GM10248 (cell line): ENCODE data around the gene STK10.
A peak's percentile ranks its signal among the peaks of the same experiment; 100 is the strongest.
"Not testable (repeated sequence)": the region's sequence is repeated elsewhere in the genome, so short reads cannot be mapped to it uniquely, and the experiment has no call there.

Source experiments
- CTCF ChIA-PET: fragments of 300-600 bp; sonication (Branson Sonifier 250); formaldehyde crosslinking; extraction: SDS; loops from one replicate; lab custom pipeline; 2021; ENCODE audit warnings: antibody characterized with exemption; lab: Yijun Ruan, JAX
- POLR2A ChIA-PET: fragments of 350-650 bp; sonication (Branson Sonifier 250); formaldehyde crosslinking; extraction: SDS; loops from one replicate; lab custom pipeline; 2020; ENCODE audit warnings: antibody characterized with exemption; lab: Yijun Ruan, JAX
- DNase-seq: peaks from one replicate; pipeline ENCODE4 v3.0.0; 2012; ENCODE audit errors: extremely low spot score
- TF ChIP-seq, protein P1 (sequence below): IDR thresholded peaks from 2 replicates; pipeline ENCODE4 v1.5.1; 2012; ENCODE audit warnings: mild to moderate bottlenecking, low read depth; ENCODE audit errors: extremely low read depth, missing control alignments, control extremely low read depth

Gene STK10

DNA sequence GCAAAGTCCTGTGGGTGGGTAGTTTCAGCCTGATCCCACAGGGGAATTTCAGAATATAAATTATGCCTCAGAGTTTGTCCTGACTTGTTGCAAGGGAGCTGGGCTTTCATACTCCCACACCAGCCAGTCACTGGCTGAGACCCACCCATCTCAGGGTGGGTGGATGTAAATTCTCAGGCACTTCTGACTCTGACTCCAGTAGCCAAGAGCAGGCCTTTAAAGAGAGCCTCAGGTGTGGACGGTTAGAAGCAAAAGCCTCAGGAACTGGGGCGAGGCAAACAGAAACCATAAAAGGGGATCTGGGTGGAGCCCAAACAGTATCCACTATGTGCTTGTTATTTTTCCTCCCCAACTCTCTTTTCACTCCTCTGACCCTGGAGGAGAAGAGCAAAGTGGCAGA lies 153.0 kb downstream of the STK10 start:
- DNase-seq = peak; percentile 74
- CTCF ChIA-PET = interaction anchor here (1.3 to 2.1 kb wide), 4 partner anchors 20 to 127 kb away, joined by 3 to 8 read pairs (median 6); partner anchors contain the start of gene FBXW11
- TF ChIP-seq, protein P1, sequence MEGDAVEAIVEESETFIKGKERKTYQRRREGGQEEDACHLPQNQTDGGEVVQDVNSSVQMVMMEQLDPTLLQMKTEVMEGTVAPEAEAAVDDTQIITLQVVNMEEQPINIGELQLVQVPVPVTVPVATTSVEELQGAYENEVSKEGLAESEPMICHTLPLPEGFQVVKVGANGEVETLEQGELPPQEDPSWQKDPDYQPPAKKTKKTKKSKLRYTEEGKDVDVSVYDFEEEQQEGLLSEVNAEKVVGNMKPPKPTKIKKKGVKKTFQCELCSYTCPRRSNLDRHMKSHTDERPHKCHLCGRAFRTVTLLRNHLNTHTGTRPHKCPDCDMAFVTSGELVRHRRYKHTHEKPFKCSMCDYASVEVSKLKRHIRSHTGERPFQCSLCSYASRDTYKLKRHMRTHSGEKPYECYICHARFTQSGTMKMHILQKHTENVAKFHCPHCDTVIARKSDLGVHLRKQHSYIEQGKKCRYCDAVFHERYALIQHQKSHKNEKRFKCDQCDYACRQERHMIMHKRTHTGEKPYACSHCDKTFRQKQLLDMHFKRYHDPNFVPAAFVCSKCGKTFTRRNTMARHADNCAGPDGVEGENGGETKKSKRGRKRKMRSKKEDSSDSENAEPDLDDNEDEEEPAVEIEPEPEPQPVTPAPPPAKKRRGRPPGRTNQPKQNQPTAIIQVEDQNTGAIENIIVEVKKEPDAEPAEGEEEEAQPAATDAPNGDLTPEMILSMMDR = no peak
- POLR2A ChIA-PET = no interaction called here

DNA sequence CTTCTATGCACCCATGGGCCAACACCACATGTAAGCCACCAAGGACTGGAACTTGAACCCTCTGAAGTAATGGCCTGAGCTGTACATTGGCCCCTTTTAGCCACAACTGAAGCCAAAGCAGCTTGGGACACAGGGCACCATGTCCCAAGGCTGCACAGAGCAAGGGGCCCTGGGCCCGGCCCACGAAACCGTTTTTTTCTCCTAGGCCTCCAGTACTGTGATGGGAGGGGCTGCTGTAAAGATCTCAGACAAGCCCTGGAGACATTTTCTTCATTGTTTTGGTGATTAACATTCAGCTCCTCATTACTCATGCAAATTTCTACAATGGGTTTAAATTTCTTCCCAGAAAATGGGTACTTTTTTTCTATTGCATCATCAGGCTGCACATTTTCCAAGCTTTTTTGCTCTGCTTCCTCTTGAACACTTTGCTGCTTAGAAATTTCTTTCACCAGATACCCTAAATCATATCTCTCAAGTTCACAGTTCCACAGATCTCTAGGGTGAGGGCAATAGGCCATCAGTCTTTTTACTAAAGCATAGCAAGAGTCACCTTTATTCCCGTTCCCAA lies 156.0 kb downstream of the STK10 start:
- TF ChIP-seq, protein P1 = no peak
- ChIA-PET POLR2A (no interaction called here), CTCF (interaction anchor here (1.4 kb wide), 1 partner anchor 120 kb away, joined by 5 read pairs; no protein-coding TSS in a partner anchor)
- no peak for DNase-seq

DNA sequence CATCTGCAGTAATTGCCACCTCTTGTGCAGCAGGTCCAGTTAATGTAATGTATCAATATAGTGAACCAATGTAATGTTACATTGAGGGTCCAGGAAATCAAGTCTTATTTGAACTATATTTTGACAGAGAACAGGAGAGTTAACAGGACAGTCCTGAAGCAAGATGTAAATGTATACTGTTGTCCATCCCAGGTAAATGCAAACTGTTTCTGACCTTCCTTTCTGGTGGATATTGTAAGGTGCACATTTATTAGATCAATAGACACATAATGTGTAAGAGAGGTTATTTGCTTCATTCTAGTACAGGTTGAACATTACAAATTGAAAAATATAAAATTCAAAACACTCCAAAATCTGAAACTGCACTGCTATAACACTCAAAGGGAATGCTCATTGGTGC lies 158.1 kb downstream of the STK10 start:
- TF ChIP-seq, protein P1 = no peak
- POLR2A ChIA-PET = no interaction called here
- DNase-seq = no peak
- CTCF ChIA-PET = no interaction called here

DNA sequence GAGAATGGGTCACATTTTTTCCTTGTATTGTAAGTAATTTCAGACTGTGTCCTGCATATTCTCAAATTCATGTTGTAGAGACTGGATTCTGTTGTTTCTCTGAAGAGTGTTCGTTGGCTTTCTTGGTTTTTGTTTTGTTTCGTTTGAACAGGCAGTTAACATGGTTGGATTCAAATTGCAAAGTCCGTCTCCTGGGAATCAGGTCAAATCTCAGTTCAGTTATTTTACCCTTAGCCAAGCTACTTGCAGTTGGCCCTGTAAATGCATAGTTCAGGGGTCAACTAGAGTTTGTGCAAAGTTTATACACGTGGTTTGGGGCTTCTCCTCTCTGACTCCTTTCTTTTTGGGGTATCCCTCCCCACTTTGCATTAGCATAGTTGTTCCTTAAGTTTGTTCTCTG lies 159.9 kb downstream of the STK10 start:
- TF ChIP-seq, protein P1 = no peak
- ChIA-PET POLR2A (no interaction called here), CTCF (interaction anchor here (1.0 to 1.6 kb wide), 2 partner anchors 13 to 116 kb away, joined by 3 to 6 read pairs; no protein-coding TSS in a partner anchor)
- DNase-seq = no peak

DNA sequence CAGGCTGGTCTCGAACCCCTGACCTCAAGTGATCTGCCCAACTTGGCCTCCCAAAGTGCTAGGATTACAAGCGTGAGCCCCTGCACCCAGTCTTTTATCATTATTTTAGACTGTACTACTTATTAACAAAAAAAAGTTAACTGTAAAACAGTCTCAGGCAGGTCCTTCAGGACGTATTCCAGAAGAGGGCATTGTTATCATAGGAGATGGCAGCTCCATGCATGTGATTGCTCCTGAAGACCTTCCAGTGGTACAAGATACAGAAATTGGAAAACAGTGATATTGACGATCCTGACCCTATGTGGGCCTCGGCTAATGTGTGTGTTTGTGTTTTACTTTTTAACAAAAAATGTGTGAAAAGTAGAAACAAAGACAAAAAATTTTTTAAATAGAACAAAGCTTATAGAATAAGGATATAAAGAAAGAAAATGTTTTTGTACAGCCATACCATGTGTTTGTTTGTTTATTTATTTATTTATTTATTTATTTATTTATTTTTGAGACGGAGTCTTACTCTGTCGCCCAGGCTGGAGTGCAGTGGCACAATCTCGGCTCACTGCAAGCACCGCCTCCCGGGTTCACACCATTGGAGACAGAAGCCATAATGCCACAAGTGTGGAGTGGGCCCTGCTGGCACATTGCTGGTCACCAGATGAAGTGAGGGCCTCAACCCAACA lies 167.8 kb downstream of the STK10 start:
- CTCF ChIA-PET = interaction anchor here (1.1 to 1.2 kb wide), 2 partner anchors 101 to 108 kb away, joined by 3 read pairs; no protein-coding TSS in a partner anchor
- DNase-seq, POLR2A ChIA-PET: not testable (repeated sequence)

DNA sequence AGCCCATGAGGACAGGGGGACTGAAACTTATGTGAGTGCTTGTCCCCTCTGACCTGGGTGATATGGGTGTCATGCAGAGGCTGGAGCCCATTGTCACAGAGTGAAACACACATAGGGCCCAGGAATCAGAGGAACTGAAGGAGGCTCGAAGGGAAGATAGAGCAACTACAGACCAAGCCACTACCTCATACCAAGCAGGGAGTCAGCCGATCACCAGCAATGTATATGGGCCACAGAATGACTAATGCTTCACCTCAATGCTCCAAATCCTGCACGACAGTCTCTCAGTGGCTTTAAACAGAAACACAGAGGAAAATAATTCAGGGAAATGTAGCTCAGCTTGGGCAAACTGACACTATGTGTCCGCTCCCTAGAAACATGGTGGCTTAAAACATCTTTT lies 172.7 kb downstream of the STK10 start:
- ChIA-PET POLR2A (no interaction called here), CTCF (interaction anchor here (1.9 kb wide), 1 partner anchor 9 kb away, joined by 6 read pairs; the partner anchor contains the start of gene FBXW11)
- DNase-seq = no peak
- TF ChIP-seq, protein P1 = no peak

DNA sequence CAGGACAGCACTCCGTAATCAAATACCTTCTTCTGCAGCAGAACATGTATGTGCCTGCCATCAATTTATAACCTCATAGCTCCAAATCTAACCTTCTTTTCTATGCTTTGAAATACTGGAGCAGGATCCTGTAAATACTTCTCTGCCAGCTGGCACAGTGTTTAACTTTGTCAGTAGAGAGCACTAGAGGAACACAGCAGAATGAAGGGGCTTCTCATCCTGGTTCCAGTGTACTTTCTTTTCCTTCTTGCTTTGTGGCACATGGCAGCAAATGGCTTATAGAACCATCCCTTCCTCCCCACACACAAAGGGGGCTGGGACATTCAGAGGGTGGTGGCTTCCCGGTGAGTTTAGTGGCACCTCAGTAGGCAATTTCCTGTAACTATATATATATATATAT lies 177.7 kb downstream of the STK10 start:
- TF ChIP-seq, protein P1 = peak; percentile 26
- ChIA-PET CTCF (interaction anchor here (0.8 to 2.5 kb wide), 7 partner anchors 11 to 180 kb away, joined by 3 to 6 read pairs (median 3); partner anchors contain the start of gene STK10), POLR2A (no interaction called here)
- DNase-seq = no peak
